ENCODE data around the gene RBM47. TPM values are rescaled to one million over a fixed set of nuclear protein-coding genes. Genes with fewer than 3 reads are reported as not detected.

RBM47 gene
- total and polyA plus RNA-seq, 9 of the 15 experiments (the other 6 are each of a cell fraction or from before 2014, with no cell fraction given) = 1.4 to 6.4 (median 3.3) TPM

DNA sequence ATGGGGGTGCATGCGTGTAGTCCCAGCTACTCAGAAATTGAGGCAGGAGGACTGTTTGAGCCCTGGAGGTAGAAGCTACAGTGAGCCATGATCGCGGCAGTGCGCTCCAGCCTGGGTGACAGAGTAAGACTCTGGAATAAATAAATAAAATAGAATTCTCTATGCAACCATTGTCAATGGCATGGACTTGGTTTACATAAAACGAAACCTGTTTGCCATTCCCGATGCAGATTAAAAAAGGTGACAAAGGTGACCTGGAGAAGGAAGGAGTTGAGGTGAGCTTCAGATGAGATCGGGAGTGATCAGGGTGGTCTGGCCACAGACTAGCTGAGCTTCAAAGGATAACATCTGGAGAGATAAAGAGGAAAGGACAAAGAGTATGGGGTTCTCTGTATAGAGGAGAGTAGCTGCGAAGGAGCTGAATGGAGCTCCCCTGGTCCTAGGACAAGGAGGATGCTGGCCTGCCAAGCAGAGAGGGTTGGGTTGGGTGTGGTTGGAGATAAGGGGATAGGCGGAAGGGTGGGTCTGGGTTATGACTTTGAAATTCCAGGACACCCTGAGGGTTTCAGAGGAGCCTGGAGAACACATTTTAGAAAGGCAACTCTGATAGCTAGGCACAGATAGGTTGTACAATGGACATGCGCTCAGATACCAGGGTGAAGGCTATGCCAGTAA is 98.6 kb downstream of the RBM47 start (continued):
- TF ChIP-seq, protein P1, sequence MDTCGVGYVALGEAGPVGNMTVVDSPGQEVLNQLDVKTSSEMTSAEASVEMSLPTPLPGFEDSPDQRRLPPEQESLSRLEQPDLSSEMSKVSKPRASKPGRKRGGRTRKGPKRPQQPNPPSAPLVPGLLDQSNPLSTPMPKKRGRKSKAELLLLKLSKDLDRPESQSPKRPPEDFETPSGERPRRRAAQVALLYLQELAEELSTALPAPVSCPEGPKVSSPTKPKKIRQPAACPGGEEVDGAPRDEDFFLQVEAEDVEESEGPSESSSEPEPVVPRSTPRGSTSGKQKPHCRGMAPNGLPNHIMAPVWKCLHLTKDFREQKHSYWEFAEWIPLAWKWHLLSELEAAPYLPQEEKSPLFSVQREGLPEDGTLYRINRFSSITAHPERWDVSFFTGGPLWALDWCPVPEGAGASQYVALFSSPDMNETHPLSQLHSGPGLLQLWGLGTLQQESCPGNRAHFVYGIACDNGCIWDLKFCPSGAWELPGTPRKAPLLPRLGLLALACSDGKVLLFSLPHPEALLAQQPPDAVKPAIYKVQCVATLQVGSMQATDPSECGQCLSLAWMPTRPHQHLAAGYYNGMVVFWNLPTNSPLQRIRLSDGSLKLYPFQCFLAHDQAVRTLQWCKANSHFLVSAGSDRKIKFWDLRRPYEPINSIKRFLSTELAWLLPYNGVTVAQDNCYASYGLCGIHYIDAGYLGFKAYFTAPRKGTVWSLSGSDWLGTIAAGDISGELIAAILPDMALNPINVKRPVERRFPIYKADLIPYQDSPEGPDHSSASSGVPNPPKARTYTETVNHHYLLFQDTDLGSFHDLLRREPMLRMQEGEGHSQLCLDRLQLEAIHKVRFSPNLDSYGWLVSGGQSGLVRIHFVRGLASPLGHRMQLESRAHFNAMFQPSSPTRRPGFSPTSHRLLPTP (IDR thresholded peaks at IDR 0.05; ENCODE audit: borderline replicate concordance, extremely low read depth, insufficient read length) = no peak
- TF ChIP-seq MTA2 (IDR thresholded peaks at IDR 0.05; ENCODE audit: low read depth) (peak; percentile 25; the same call in 1 of the 2 replicates), ZNF717 (CRISPR knock-in tag; IDR thresholded peaks at IDR 0.05) (no peak), DPF2 (IDR thresholded peaks at IDR 0.05) (peak; percentile 92), IRF9 (tag; IDR thresholded peaks at IDR 0.05) (no peak), GATA2 (CRISPR knock-in tag; IDR thresholded peaks at IDR 0.05) (peak; percentile 48; the same call in 1 of the 2 replicates), ZNF79 (CRISPR knock-in tag; IDR thresholded peaks at IDR 0.05; ENCODE audit: low read depth) (no peak), PHF21A (IDR thresholded peaks at IDR 0.05; ENCODE audit: borderline replicate concordance, low read depth) (peak; percentile 36; the same call in 1 of the 2 replicates), PHF20 (IDR thresholded peaks at IDR 0.05; ENCODE audit: partially characterized antibody) (no peak), U2AF2 (optimal IDR thresholded peaks at IDR 0.05; ENCODE audit: low read depth, low read length) (no peak), ZNF282 (CRISPR knock-in tag; IDR thresholded peaks at IDR 0.05) (no peak), GATAD2A (IDR thresholded peaks at IDR 0.05) (0 out of 2 replicates have a peak, but pooled peaks have one; percentile 43), ZNF217 (CRISPR knock-in tag; IDR thresholded peaks at IDR 0.05) (no peak), POU5F1 (IDR thresholded peaks at IDR 0.05; ENCODE audit: borderline replicate concordance, low read depth, low read length, partially characterized antibody) (no peak), EHMT2 (IDR thresholded peaks at IDR 0.05) (peak; percentile 83), PRPF4 (IDR thresholded peaks at IDR 0.05; ENCODE audit: insufficient read depth, low read depth, low read length, poor library complexity, severe bottlenecking) (no peak), RBM17 (IDR thresholded peaks at IDR 0.05; ENCODE audit: borderline replicate concordance, low read depth, low read length) (no peak), LEF1 (IDR thresholded peaks at IDR 0.05) (peak; percentile 20; the same call in 1 of the 2 replicates), CBFB (CRISPR knock-in tag; IDR thresholded peaks at IDR 0.05) (no peak), IRF1 (CRISPR knock-in tag; IDR thresholded peaks at IDR 0.05; ENCODE audit: borderline replicate concordance) (no peak)
- TF ChIP-seq, protein P2, sequence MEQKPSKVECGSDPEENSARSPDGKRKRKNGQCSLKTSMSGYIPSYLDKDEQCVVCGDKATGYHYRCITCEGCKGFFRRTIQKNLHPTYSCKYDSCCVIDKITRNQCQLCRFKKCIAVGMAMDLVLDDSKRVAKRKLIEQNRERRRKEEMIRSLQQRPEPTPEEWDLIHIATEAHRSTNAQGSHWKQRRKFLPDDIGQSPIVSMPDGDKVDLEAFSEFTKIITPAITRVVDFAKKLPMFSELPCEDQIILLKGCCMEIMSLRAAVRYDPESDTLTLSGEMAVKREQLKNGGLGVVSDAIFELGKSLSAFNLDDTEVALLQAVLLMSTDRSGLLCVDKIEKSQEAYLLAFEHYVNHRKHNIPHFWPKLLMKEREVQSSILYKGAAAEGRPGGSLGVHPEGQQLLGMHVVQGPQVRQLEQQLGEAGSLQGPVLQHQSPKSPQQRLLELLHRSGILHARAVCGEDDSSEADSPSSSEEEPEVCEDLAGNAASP (IDR thresholded peaks at IDR 0.05) = no peak
- TF ChIP-seq, protein P3, sequence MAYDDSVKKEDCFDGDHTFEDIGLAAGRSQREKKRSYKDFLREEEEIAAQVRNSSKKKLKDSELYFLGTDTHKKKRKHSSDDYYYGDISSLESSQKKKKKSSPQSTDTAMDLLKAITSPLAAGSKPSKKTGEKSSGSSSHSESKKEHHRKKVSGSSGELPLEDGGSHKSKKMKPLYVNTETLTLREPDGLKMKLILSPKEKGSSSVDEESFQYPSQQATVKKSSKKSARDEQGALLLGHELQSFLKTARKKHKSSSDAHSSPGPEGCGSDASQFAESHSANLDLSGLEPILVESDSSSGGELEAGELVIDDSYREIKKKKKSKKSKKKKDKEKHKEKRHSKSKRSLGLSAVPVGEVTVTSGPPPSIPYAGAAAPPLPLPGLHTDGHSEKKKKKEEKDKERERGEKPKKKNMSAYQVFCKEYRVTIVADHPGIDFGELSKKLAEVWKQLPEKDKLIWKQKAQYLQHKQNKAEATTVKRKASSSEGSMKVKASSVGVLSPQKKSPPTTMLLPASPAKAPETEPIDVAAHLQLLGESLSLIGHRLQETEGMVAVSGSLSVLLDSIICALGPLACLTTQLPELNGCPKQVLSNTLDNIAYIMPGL (CRISPR knock-in tag; IDR thresholded peaks at IDR 0.05) = no peak
